Caco-2 (cell line): ENCODE measurements around the gene DENND6B. TPM values are rescaled to one million over a fixed set of nuclear protein-coding genes. Genes with fewer than 3 reads are reported as not detected.
"Not testable (repeated sequence)": the region's sequence is repeated elsewhere in the genome, so short reads cannot be mapped to it uniquely, and the experiment has no call there.

Experiments used
- BruUV-seq: library from RNA; stranded (reverse); fragments of 400-500 nt; replicated peaks from 2 replicates; lab custom pipeline; 2021; lab: Mats Ljungman, UMichigan
- CTCF ChIA-PET: fragments of 300-600 bp; sonication (Branson Sonifier 250); formaldehyde crosslinking; loops from one replicate; lab custom pipeline; 2022; ENCODE audit warnings: antibody characterized with exemption; lab: Charles Lee
- POLR2A ChIA-PET: fragments of 300-600 bp; sonication (Branson Sonifier 250); formaldehyde crosslinking; loops from one replicate; lab custom pipeline; 2022; ENCODE audit warnings: antibody characterized with exemption; lab: Charles Lee
- DNase-seq, 2 experiments: peaks; one replicate each; pipeline versions ENCODE4 v3.0.0 to v3.0.0-alpha.2; 2020 to 2022
- H3K27me3 ChIP-seq: replicated peaks from 2 replicates; pipeline ENCODE4 v1.6.0; 2011; ENCODE audit warnings: low read length; ENCODE audit not compliant: control insufficient read depth, insufficient read depth
- H3K36me3 ChIP-seq: 2 replicates; pipeline ENCODE4 v1.5.1; 2011; ENCODE audit warnings: low read length; ENCODE audit not compliant: control insufficient read depth, insufficient read depth
- H3K4me1 ChIP-seq: fragments of 250-450 bp; sonication (Bioruptor Pico); 2 replicates; pipeline ENCODE4 v1.5.1; 2020; ENCODE audit warnings: mild to moderate bottlenecking
- H3K4me3 ChIP-seq: 2 replicates; pipeline ENCODE4 v1.5.1; 2011; ENCODE audit warnings: low read depth, mild to moderate bottlenecking, control low read depth, low read length
- H3K9me3 ChIP-seq: fragments of 250-450 bp; sonication (Bioruptor Pico); 2 replicates; pipeline ENCODE4 v1.5.1; 2020; ENCODE audit warnings: mild to moderate bottlenecking, moderate library complexity
- H3K27ac Mint-ChIP-seq: one replicate; pipeline ENCODE4 v1.8.0; 2022; ENCODE audit warnings: mixed read lengths; ENCODE audit not compliant: unreplicated experiment
- H3K27me3 Mint-ChIP-seq: one replicate; pipeline ENCODE4 v1.8.0; 2022; ENCODE audit warnings: mixed read lengths; ENCODE audit not compliant: insufficient read depth, unreplicated experiment
- H3K36me3 Mint-ChIP-seq: one replicate; pipeline ENCODE4 v1.8.0; 2022; ENCODE audit warnings: mild to moderate bottlenecking, mixed read lengths; ENCODE audit not compliant: insufficient read depth, unreplicated experiment
- H3K4me1 Mint-ChIP-seq: one replicate; pipeline ENCODE4 v1.8.0; 2022; ENCODE audit warnings: low read depth, mixed read lengths; ENCODE audit not compliant: unreplicated experiment
- H3K4me3 Mint-ChIP-seq: one replicate; pipeline ENCODE4 v1.8.0; 2022; ENCODE audit warnings: mild to moderate bottlenecking, moderate library complexity, mixed read lengths; ENCODE audit not compliant: unreplicated experiment
- H3K9me3 Mint-ChIP-seq: one replicate; pipeline ENCODE4 v1.8.0; 2022; ENCODE audit warnings: mixed read lengths; ENCODE audit not compliant: unreplicated experiment
- intact Hi-C: fragments of 100-400 bp; cut with micrococcal nuclease; formaldehyde crosslinking; loops from one replicate; pipeline ENCODE4 v1.10.0; 2022; ENCODE audit not compliant: unreplicated experiment
- total RNA-seq: library from RNA; stranded (reverse); gene quantifications from 2 replicates; pipeline ENCODE4 v1.2.3, GENCODE V29; 2022
- TF ChIP-seq, protein P1 (sequence below), 2 experiments: fragments of 200-600 bp in 1 of 2; IDR thresholded peaks; 1 replicate in 1 of 2; 2 replicates in 1 of 2; pipeline versions ENCODE4 v1.5.1 to v1.8.0; 2011 to 2022; ENCODE audit warnings: antibody characterized with exemption in 1 of 2, control low read depth in 1 of 2, inconsistent platforms in 1 of 2, low read depth in 1 of 2, low read length in 1 of 2, mild to moderate bottlenecking in 1 of 2, moderate library complexity in 1 of 2; ENCODE audit not compliant: insufficient read depth in 1 of 2, severe bottlenecking in 1 of 2, unreplicated experiment in 1 of 2

Gene DENND6B
- total RNA-seq, 1 experiment from 2014 or later = 3.4 TPM

DNA sequence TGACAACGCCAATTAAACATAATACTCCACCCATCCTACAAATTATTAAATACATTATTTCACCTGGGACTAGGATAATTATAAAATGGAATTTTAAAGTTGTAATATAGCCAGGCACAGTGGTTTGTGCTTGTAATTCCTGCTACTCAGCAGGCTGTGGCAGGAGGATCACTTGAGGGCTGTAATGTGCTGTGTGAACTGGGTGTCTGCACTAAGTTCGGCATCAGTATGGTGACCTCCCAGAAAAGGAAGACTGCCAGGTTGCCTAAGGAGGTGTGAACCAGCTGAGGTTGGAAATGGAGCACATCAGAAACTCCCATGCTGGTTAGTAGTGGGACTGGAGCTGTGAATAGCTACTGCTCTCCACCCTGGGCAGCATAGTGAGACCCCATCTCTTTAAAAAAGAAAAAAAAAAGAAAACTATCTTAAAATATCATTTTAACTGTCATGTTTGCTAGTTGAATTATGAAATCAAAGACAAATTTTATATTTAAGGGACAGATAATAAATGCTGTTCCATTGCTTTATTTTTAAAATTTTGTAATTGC lies 44.4 kb upstream of the DENND6B start:
- H3K27me3 Mint-ChIP-seq = no peaks in the 10 kb centered on the region
- no TSS peak for BruUV-seq
- Histone ChIP-seq H3K4me3 (no peak overlapping the region), H3K4me1 (no peaks in the 10 kb centered on the region), H3K36me3 (peaks cover 1% of the 10 kb centered on the region; the same call in 1 of the 2 replicates), H3K9me3 (no peaks in the 10 kb centered on the region), H3K27me3 (no peaks in the 10 kb centered on the region)
- ChIA-PET CTCF (no interaction called here), POLR2A (no interaction called here)
- H3K36me3 Mint-ChIP-seq = peaks cover 61% of the 10 kb centered on the region
- H3K4me1 Mint-ChIP-seq = no peaks in the 10 kb centered on the region
- intact Hi-C loops = no loop called here
- H3K4me3 Mint-ChIP-seq = no peak overlapping the region
- no peak for DNase-seq
- no peak overlapping the region for H3K27ac Mint-ChIP-seq
- TF ChIP-seq, protein P1, sequence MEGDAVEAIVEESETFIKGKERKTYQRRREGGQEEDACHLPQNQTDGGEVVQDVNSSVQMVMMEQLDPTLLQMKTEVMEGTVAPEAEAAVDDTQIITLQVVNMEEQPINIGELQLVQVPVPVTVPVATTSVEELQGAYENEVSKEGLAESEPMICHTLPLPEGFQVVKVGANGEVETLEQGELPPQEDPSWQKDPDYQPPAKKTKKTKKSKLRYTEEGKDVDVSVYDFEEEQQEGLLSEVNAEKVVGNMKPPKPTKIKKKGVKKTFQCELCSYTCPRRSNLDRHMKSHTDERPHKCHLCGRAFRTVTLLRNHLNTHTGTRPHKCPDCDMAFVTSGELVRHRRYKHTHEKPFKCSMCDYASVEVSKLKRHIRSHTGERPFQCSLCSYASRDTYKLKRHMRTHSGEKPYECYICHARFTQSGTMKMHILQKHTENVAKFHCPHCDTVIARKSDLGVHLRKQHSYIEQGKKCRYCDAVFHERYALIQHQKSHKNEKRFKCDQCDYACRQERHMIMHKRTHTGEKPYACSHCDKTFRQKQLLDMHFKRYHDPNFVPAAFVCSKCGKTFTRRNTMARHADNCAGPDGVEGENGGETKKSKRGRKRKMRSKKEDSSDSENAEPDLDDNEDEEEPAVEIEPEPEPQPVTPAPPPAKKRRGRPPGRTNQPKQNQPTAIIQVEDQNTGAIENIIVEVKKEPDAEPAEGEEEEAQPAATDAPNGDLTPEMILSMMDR (IDR thresholded peaks at IDR 0.05; ENCODE audit: insufficient read depth in 1 of 2, low read depth in 1 of 2, low read length in 1 of 2, severe bottlenecking in 1 of 2, unreplicated experiment in 1 of 2) = no peak
- no peaks in the 10 kb centered on the region for H3K9me3 Mint-ChIP-seq

DNA sequence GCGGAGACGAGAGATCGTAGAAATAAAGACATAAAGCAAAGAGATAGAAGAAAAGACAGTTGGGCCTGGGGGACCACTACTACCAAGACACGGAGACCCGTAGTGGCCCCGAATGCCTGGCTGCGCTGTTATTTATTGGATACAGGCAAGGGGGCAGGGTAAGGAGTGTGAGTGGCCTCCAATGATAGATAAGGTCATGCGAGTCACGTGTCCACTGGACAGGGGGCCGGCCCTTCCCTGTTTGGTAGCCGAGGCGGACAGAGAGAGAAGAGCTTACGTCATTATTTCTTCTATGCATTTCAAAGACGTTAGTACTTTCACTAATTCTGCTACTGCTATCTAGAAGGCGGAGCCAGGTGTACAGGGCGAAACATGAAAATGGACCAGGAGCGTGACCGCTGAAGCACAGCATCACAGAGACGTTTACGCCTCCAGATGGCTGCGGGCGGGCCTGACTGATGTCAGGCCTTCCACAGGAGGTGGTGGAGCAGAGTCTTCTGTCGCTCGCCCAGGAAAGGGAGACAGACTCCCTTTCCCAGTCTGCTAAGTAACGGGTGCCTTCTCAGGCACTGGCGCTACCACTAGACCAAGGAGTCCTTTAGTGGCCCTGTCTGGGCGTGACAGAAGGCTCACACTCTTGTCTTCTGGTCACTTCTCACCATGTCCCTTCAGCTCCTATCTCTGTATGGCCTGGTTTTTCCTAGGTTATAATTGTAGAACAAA lies 41.1 kb upstream of the DENND6B start:
- POLR2A ChIA-PET = no interaction called here
- Histone ChIP-seq H3K27me3 (no peaks in the 10 kb centered on the region), H3K36me3 (no peaks in the 10 kb centered on the region; the same call in 1 of the 2 replicates), H3K4me3 (no peak overlapping the region), H3K4me1 (no peaks in the 10 kb centered on the region), H3K9me3 (0 out of 2 replicates have a peak, but pooled peaks cover 3% of the 10 kb centered on the region)
- CTCF ChIA-PET = interaction anchor here (0.6 kb wide), 1 partner anchor 95 kb away, joined by 5 read pairs; no protein-coding TSS in a partner anchor
- BruUV-seq = no TSS peak
- H3K27ac Mint-ChIP-seq = no peak overlapping the region
- peaks cover 40% of the 10 kb centered on the region for H3K36me3 Mint-ChIP-seq
- H3K9me3 Mint-ChIP-seq = no peaks in the 10 kb centered on the region
- intact Hi-C loops = no loop called here
- no peaks in the 10 kb centered on the region for H3K27me3 Mint-ChIP-seq
- TF ChIP-seq, protein P1 (IDR thresholded peaks at IDR 0.05; ENCODE audit: insufficient read depth in 1 of 2, low read depth in 1 of 2, low read length in 1 of 2, severe bottlenecking in 1 of 2, unreplicated experiment in 1 of 2) = no peak
- H3K4me3 Mint-ChIP-seq = no peak overlapping the region
- no peaks in the 10 kb centered on the region for H3K4me1 Mint-ChIP-seq
- no peak for DNase-seq

DNA sequence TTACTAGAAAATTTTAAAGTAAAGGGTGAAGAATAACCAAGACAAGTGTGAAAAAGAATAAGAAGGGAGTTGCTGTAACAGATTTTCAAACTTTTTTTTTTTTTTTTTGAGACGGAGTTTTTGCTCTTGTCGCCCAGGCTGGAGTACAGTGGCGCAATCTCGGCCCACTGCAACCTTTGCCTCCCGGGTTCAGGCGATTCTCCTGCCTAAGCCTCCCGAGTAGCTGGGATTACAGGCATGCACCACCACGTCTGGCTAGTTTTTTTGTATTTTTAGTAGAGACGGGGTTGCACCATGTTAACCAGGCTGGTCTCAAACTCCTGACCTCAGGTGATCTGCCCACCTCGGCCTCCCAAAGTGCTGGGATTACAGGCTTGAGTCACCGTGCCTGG lies 37.0 kb upstream of the DENND6B start:
- H3K4me3 ChIP-seq, H3K4me1 Mint-ChIP-seq, CTCF ChIA-PET: not testable (repeated sequence)

More for the DNA sequence above, 37.0 kb upstream of the DENND6B start:
- H3K27me3 ChIP-seq, H3K27ac Mint-ChIP-seq, H3K4me3 Mint-ChIP-seq, H3K4me1 ChIP-seq, H3K27me3 Mint-ChIP-seq, H3K9me3 ChIP-seq, intact Hi-C loops, BruUV-seq, H3K9me3 Mint-ChIP-seq, H3K36me3 ChIP-seq, DNase-seq, POLR2A ChIA-PET: not testable (repeated sequence)
- H3K36me3 Mint-ChIP-seq = peaks cover 37% of the 10 kb centered on the region
